Endothelial cell of umbilical vein (primary cell): ENCODE measurements around the gene MS4A14. TPM values are rescaled to one million over a fixed set of nuclear protein-coding genes. Genes with fewer than 3 reads are reported as not detected.

Experiments
- BruUV-seq: library from RNA; stranded (reverse); fragments of 400-500 nt; replicated peaks from 2 replicates; lab custom pipeline; 2021; lab: Mats Ljungman, UMichigan
- CTCF ChIA-PET: fragments of 300-600, 350-600 bp; sonication (Branson Sonifier 250); formaldehyde crosslinking; loops from one replicate; lab custom pipeline; 2021; ENCODE audit warnings: antibody characterized with exemption, inconsistent platforms; lab: Charles Lee
- POLR2A ChIA-PET: fragments of 300-600, 350-600 bp; sonication (Branson Sonifier 250); formaldehyde crosslinking; loops from one replicate; lab custom pipeline; 2021; ENCODE audit warnings: antibody characterized with exemption, inconsistent platforms; lab: Charles Lee
- DNase-seq: peaks from one replicate; pipeline ENCODE4 v3.0.0-alpha.2; 2011; ENCODE audit warnings: low read depth, low spot score
- FAIRE-seq: peaks from 2 replicates; lab custom pipeline; 2011; peaks lifted over from hg19 to GRCh38; lab: Jason Lieb, UNC
- H2AFZ ChIP-seq: 2 replicates; pipeline ENCODE4 v1.6.0; 2012; ENCODE audit warnings: low read depth, low read length, control low read depth, inconsistent platforms
- H3K27ac ChIP-seq: 2 replicates; pipeline ENCODE4 v1.5.1; 2011; ENCODE audit warnings: low read depth, mild to moderate bottlenecking, control low read depth, low read length, moderate library complexity; ENCODE audit not compliant: insufficient read depth
- H3K27me3 ChIP-seq, 2 experiments: 2 replicates each; pipeline versions ENCODE4 v1.6.0 to v1.6.1; 2011; ENCODE audit warnings: low read length in 2 of 2, mixed read lengths in 1 of 2; ENCODE audit not compliant: control insufficient read depth in 2 of 2, insufficient read depth in 2 of 2
- H3K36me3 ChIP-seq, 2 experiments: 2 replicates in 1 of 2; 3 replicates in 1 of 2; pipeline ENCODE4 v1.5.1; 2011; ENCODE audit warnings: low read length in 2 of 2, mild to moderate bottlenecking in 1 of 2, moderate library complexity in 1 of 2; ENCODE audit not compliant: control insufficient read depth in 2 of 2, insufficient read depth in 2 of 2; ENCODE audit errors: extremely low read depth in 1 of 2
- H3K4me1 ChIP-seq: 3 replicates; pipeline ENCODE4 v1.5.1; 2011; ENCODE audit warnings: mild to moderate bottlenecking, low read length; ENCODE audit not compliant: control insufficient read depth, insufficient read depth; ENCODE audit errors: extremely low read depth
- H3K4me2 ChIP-seq: 2 replicates; pipeline ENCODE4 v1.6.1; 2011; ENCODE audit warnings: low read length, control low read depth, mixed read lengths; ENCODE audit not compliant: insufficient read depth
- H3K4me3 ChIP-seq, 3 experiments: fragments of 200-600 bp in 1 of 3; sonication (generic), shearing (Covaris generic) in 1 of 3; replicated peaks in 1 of 3; 2 replicates each; pipeline ENCODE4 v1.5.1; 2011 to 2016; ENCODE audit warnings: control low read depth in 3 of 3, low read length in 3 of 3, mild to moderate bottlenecking in 2 of 3, inconsistent platforms in 1 of 3, low read depth in 1 of 3, moderate library complexity in 1 of 3; ENCODE audit not compliant: insufficient read depth in 1 of 3
- H3K79me2 ChIP-seq: 2 replicates; pipeline ENCODE4 v1.6.0; 2012; ENCODE audit warnings: low read length, inconsistent platforms; ENCODE audit not compliant: control insufficient read depth, insufficient read depth
- H3K9ac ChIP-seq: replicated peaks from 2 replicates; pipeline ENCODE3; 2011; ENCODE audit warnings: low read length, control low read depth; ENCODE audit not compliant: insufficient read depth; ENCODE audit errors: extremely low read depth
- H3K9me1 ChIP-seq: replicated peaks from 3 replicates; pipeline ENCODE4 v1.6.0; 2011; ENCODE audit warnings: mild to moderate bottlenecking, low read length; ENCODE audit not compliant: control insufficient read depth, insufficient read depth; ENCODE audit errors: extremely low read depth
- H3K9me3 ChIP-seq: replicated peaks from 2 replicates; pipeline ENCODE4 v1.5.1; 2012; ENCODE audit warnings: low read length, inconsistent platforms; ENCODE audit not compliant: control insufficient read depth, insufficient read depth
- H4K20me1 ChIP-seq: replicated peaks from 2 replicates; pipeline ENCODE3; 2011; ENCODE audit warnings: mild to moderate bottlenecking, low read length; ENCODE audit not compliant: control insufficient read depth, insufficient read depth; ENCODE audit errors: extremely low read depth
- CTCF ChIP-seq, 2 donors: IDR thresholded peaks; 1 replicate in 1 of 2; 2 replicates in 1 of 2; pipeline ENCODE4 v1.5.1; 2011; ENCODE audit warnings: low read length in 2 of 2, mild to moderate bottlenecking in 2 of 2, moderate library complexity in 2 of 2, control low read depth in 1 of 2, inconsistent platforms in 1 of 2, low read depth in 1 of 2; ENCODE audit not compliant: insufficient read depth in 1 of 2; ENCODE audit errors: extremely low read depth in 1 of 2
- EZH2 ChIP-seq: IDR thresholded peaks from 2 replicates; pipeline ENCODE4 v1.6.1; 2012; ENCODE audit warnings: borderline replicate concordance, low read depth, mild to moderate bottlenecking, moderate library complexity, low read length, inconsistent platforms; ENCODE audit not compliant: severe bottlenecking
- FOS ChIP-seq: IDR thresholded peaks from 2 replicates; pipeline ENCODE4 v1.6.1; 2011; ENCODE audit warnings: mild to moderate bottlenecking, low read length, moderate library complexity, borderline replicate concordance; ENCODE audit not compliant: insufficient read depth
- GATA2 ChIP-seq: IDR thresholded peaks from 2 replicates; pipeline ENCODE4 v1.7.0; 2011; ENCODE audit warnings: low read depth, mild to moderate bottlenecking, moderate library complexity, mixed read lengths, low read length; ENCODE audit not compliant: insufficient read length, insufficient read depth
- JUN ChIP-seq: IDR thresholded peaks from 2 replicates; pipeline ENCODE4 v1.6.1; 2011; ENCODE audit warnings: borderline replicate concordance, low read depth; ENCODE audit not compliant: insufficient read length, insufficient read depth
- MYC ChIP-seq: IDR thresholded peaks from one replicate; pipeline ENCODE4 v1.6.1; 2011; ENCODE audit warnings: mild to moderate bottlenecking, low read depth, low read length
- POLR2A ChIP-seq: IDR thresholded peaks from 2 replicates; pipeline ENCODE4 v1.6.1; 2012; ENCODE audit warnings: low read depth, mild to moderate bottlenecking, control low read depth, low read length
- POLR2AphosphoS5 ChIP-seq: IDR thresholded peaks from 2 replicates; pipeline ENCODE4 v1.6.1; 2012; ENCODE audit warnings: low read depth, mild to moderate bottlenecking, control low read depth, low read length, moderate library complexity; ENCODE audit not compliant: insufficient read depth
- dilution Hi-C: fragments of 300-500 bp; cut with MboI; formaldehyde crosslinking; loops from one replicate; pipeline ENCODE4 v1.15.0; 2019; ENCODE audit warnings: low sequenced_read_pairs; ENCODE audit not compliant: extremely low pct_ligation_motif_present
- intact Hi-C: fragments of 100-400 bp; cut with micrococcal nuclease; formaldehyde crosslinking; loops from one replicate; pipeline ENCODE4 v1.10.0; 2022
- polyA plus RNA-seq, 4 experiments: library from polyadenylated mRNA; depleted of rRNA in 3 of 4; stranded (reverse) in 3 of 4; unstranded in 1 of 4; fragments of >200 nt; gene quantifications; 2 replicates each; pipeline versions ENCODE4 v1.2.1 to v1.2.3, GENCODE V29; 2011 to 2012; ENCODE audit warnings: missing spikeins in 1 of 4
- total RNA-seq: library from RNA; stranded (reverse); gene quantifications from 2 replicates; pipeline ENCODE4 v1.2.3, GENCODE V29; 2021
- TF ChIP-seq, protein P1 (sequence below): IDR thresholded peaks from 2 replicates; pipeline ENCODE4 v1.6.1; 2011; ENCODE audit not compliant: insufficient read depth, insufficient read length

The MS4A14 gene
- total and polyA plus RNA-seq, 2 donors (not counting 3 experiments of a cell fraction or from before 2014, with no cell fraction given), result not detected

DNA sequence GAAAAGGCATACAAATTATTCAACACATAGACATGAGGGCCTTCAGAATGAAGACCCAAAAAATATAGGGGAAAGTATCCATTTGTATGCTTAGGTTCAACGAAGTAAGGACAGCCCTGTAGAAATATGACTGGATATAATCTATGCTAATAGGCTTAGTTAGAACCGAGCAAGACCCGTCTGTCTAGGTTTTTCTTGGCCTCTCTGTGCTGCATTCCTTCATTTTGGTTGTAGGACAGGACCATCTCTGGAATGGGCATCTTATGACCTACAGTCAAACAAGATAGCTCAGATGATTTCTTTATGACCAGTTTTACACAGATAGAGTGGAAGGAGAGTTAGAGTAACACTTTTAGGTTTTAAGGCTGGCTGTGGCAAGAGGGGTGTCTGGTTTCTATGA is 23.5 kb upstream of the MS4A14 start:
- H3K9me3 ChIP-seq, result no peaks in the 10 kb centered on the region
- no peaks in the 10 kb centered on the region for H3K79me2 ChIP-seq
- H3K4me2 ChIP-seq, result no peak overlapping the region
- FAIRE-seq (no peak), DNase-seq (no peak)
- H3K9ac ChIP-seq, result no peak overlapping the region
- TF ChIP-seq GATA2, result no peak
- TF ChIP-seq FOS, result no peak
- no peak for TF ChIP-seq EZH2
- no peak for TF ChIP-seq POLR2AphosphoS5
- TF ChIP-seq, protein P1, sequence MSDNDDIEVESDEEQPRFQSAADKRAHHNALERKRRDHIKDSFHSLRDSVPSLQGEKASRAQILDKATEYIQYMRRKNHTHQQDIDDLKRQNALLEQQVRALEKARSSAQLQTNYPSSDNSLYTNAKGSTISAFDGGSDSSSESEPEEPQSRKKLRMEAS, result no peak
- no peak for TF ChIP-seq JUN
- TF ChIP-seq MYC, result no peak
- no peak for TF ChIP-seq POLR2A
- no peaks in the 10 kb centered on the region for H3K36me3 ChIP-seq
- H3K9me1 ChIP-seq, result no peaks in the 10 kb centered on the region
- H3K27me3 ChIP-seq, result peaks cover 3 to 4% of the 10 kb centered on the region in 2 experiments
- intact Hi-C loops, result no loop called here
- ChIA-PET CTCF (interaction anchor here (3.4 kb wide), 1 partner anchor 10 kb away, joined by 25 read pairs; no protein-coding TSS in a partner anchor), POLR2A (no interaction called here)
- H2AFZ ChIP-seq, result no peak overlapping the region
- no peak overlapping the region for H3K27ac ChIP-seq
- H4K20me1 ChIP-seq, result no peaks in the 10 kb centered on the region
- no peak overlapping the region for H3K4me3 ChIP-seq
- BruUV-seq, result no TSS peak
- dilution Hi-C loops, result no loop called here
- H3K4me1 ChIP-seq, result peaks cover 16% of the 10 kb centered on the region

DNA sequence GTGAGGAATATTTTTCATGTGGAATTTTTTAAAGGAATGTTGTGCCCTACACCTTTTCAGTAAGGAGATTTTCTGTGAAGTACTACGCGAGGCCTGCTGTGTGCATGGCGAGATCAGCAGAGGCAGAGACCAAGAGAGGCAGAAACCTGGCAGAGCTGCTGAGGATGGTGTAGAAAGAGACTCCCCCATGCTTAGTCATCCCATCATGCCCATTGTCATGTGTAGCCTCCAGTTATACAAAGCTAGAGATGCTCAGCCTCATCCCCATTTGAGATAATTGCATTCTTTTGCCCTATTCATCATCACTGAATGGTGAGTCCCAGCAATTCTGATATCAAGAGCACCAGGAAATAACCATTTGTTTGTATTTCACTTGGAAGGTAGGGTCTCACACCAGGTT is 20.9 kb upstream of the MS4A14 start:
- H3K9me1 ChIP-seq, result no peaks in the 10 kb centered on the region
- no peaks in the 10 kb centered on the region for H4K20me1 ChIP-seq
- H3K9ac ChIP-seq, result no peak overlapping the region
- no peak overlapping the region for H3K4me2 ChIP-seq
- peaks cover 0 to 3% of the 10 kb centered on the region in 2 experiments for H3K27me3 ChIP-seq
- dilution Hi-C loops, result no loop called here
- H2AFZ ChIP-seq, result no peak overlapping the region
- H3K4me3 ChIP-seq, result no peak overlapping the region
- no peaks in the 10 kb centered on the region for H3K9me3 ChIP-seq
- H3K4me1 ChIP-seq, result peaks cover 13% of the 10 kb centered on the region
- no peaks in the 10 kb centered on the region for H3K79me2 ChIP-seq
- FAIRE-seq (no peak), DNase-seq (no peak)
- no peaks in the 10 kb centered on the region for H3K36me3 ChIP-seq
- intact Hi-C loops, result no loop called here
- ChIA-PET CTCF (no interaction called here), POLR2A (no interaction called here)
- no peak overlapping the region for H3K27ac ChIP-seq
- BruUV-seq, result no TSS peak
- TF ChIP-seq POLR2A (no peak), EZH2 (no peak), GATA2 (no peak), MYC (no peak), JUN (no peak), POLR2AphosphoS5 (no peak), CTCF (IDR thresholded peaks at IDR 0.05; ENCODE audit: extremely low read depth in 1 of 2, insufficient read depth in 1 of 2, low read depth in 1 of 2, low read length in 2 of 2) (no peak), FOS (no peak)
- TF ChIP-seq, protein P1, result no peak
